PFSK-1 (cell line): ENCODE results near the gene ZNF2.

Experiments
- FOXP2 ChIP-seq: optimal IDR thresholded peaks from 2 replicates; pipeline ENCODE3; 2011; ENCODE audit warnings: borderline replicate concordance, control low read depth, inconsistent platforms; ENCODE audit not compliant: insufficient read depth; ENCODE audit errors: extremely low read length, extremely low read depth
- POLR2AphosphoS5 ChIP-seq: IDR thresholded peaks from 2 replicates; pipeline ENCODE4 v1.6.1; 2012; ENCODE audit warnings: low read depth, mild to moderate bottlenecking, control low read depth, low read length, moderate library complexity
- REST ChIP-seq, 2 experiments: IDR thresholded peaks; 2 replicates each; pipeline versions ENCODE4 v1.6.1 to v1.8.0; 2011 to 2012; ENCODE audit warnings: low read depth in 2 of 2, low read length in 2 of 2, control low read depth in 1 of 2, inconsistent platforms in 1 of 2, mild to moderate bottlenecking in 1 of 2, moderate library complexity in 1 of 2; ENCODE audit not compliant: insufficient read depth in 1 of 2
- SIN3A ChIP-seq: IDR thresholded peaks from 2 replicates; pipeline ENCODE4 v1.6.1; 2012; ENCODE audit warnings: mild to moderate bottlenecking, low read length, moderate library complexity, borderline replicate concordance; ENCODE audit not compliant: insufficient read depth
- TAF1 ChIP-seq: IDR thresholded peaks from 2 replicates; pipeline ENCODE4 v1.6.1; 2012; ENCODE audit warnings: low read length, control low read depth, borderline replicate concordance; ENCODE audit not compliant: insufficient read depth

The ZNF2 gene

GRCh38 chr2:95138702-95139101 is 26.9 kb upstream of the ZNF2 start:
- TF ChIP-seq POLR2AphosphoS5: no peak

GRCh38 chr2:95143838-95144237 is 21.8 kb upstream of the ZNF2 start:
- TF ChIP-seq TAF1 (no peak), FOXP2 (no peak), REST (IDR thresholded peaks at IDR 0.05; ENCODE audit: insufficient read depth in 1 of 2, low read depth in 2 of 2, low read length in 2 of 2) (no peak)

DNA sequence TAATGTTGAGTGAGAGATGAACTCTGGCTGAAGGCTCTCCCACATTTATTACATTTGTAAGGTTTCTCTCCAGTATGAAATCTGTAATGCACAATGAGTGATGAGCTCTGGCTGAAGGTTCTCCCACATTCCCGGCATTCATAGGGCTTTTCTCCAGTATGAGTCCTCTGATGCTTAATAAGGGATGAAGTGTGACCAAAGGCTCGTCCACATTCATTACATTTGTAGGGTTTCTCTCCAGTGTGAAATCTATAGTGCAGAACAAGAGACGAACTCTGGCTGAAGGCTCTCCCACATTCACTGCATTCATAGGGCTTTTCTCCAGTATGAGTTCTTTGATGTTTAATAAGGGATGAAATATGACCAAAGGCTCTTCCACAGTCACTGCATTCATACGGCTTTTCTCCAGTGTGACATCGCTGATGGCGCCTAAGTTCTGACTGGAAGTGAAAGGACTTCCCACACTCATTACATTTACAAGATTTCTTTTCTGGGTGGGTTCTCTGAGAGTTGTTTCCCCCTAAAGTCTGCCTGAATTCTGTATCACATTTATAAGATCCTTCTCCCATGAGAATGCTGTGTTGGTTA is 16.1 kb upstream of the ZNF2 start:
- TF ChIP-seq TAF1 (no peak), REST (IDR thresholded peaks at IDR 0.05; ENCODE audit: insufficient read depth in 1 of 2, low read depth in 2 of 2, low read length in 2 of 2) (no peak), POLR2AphosphoS5 (no peak), FOXP2 (no peak), SIN3A (no peak)

DNA sequence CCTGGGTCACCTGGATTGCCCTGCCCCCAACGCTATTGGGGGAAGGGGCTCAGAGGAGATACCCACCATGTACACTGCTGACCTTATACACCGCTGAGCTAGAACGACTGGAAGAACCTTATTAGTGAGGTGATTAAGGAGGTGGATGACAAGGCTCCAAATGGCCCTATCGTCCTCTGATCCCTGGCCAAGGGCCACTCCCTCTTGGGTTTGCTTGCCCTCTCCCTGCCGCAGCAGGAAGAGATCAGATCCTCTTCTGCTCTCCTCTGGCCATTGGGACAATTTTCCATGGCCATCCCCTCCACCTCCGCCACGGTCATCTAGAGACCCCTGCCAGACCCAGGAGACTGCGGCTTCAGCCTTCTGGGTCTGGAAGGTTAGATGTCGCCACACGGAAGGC is 7.2 kb upstream of the ZNF2 start:
- no peak for TF ChIP-seq FOXP2
- no peak for TF ChIP-seq SIN3A
- no peak for TF ChIP-seq TAF1
- TF ChIP-seq POLR2AphosphoS5: no peak
- no peak for TF ChIP-seq REST (IDR thresholded peaks at IDR 0.05; ENCODE audit: insufficient read depth in 1 of 2, low read depth in 2 of 2, low read length in 2 of 2)

DNA sequence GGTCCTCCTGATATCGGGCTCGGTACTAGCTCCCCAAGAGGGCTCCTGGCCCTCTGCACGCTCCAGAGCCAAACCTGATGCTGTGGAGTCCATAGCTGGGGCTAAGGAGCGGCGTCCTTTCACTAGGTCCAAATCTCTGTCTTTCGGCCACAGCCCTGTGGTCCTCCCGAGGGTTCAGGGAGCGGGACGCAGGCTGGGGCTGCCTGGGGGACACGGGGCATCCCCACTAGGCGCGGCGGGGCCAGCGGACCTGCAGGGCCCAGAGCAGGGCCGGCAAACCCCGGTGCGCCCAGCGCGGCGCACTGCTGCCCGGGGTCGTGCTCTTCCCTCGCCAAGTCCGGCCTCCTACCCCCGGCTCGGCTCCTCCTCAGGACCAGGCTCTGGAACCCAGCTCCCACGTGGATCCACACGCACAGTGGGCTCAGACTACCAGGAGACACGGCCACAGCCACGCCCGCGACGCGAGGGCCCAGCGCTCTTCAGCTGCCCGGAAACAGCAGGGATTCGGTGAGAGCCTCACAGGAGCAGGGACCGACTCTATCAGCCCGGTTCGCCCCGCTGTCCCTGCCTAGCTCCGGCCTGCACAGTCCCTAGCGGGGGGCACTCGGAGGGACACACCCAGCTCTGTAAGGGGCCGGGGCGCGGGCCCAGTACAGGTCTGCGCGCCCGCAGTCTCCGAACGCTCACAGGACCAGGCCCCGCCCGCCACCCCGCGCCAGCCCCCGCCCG is 6.6 kb upstream of the ZNF2 start:
- TF ChIP-seq FOXP2 (no peak), SIN3A (no peak), REST (IDR thresholded peaks at IDR 0.05; ENCODE audit: insufficient read depth in 1 of 2, low read depth in 2 of 2, low read length in 2 of 2) (no peak), TAF1 (no peak), POLR2AphosphoS5 (no peak)
